Prostate gland (tissue), 2 donors: Measurements from ENCODE around the gene SLC6A7. TPM values are rescaled to one million over a fixed set of nuclear protein-coding genes. Genes with fewer than 3 reads are reported as not detected.

Experiments
- DNase-seq: peaks from one replicate; pipeline ENCODE4 v3.0.0-alpha.2; 2019; ENCODE audit warnings: low spot score
- H3K27ac ChIP-seq, 2 donors: fragments of 200-600 bp; sonication (generic); 2 replicates each; pipeline ENCODE4 v1.5.1; 2017 to 2019
- H3K27me3 ChIP-seq: fragments of 200-600 bp; sonication (generic); replicated peaks from 2 replicates; pipeline ENCODE4 v1.5.1; 2019; ENCODE audit not compliant: insufficient read depth
- H3K36me3 ChIP-seq, 2 donors: fragments of 200-600 bp; sonication (generic); 1 replicate in 1 of 2; 2 replicates in 1 of 2; pipeline versions ENCODE4 v1.5.1 to v1.8.1; 2017 to 2019
- H3K4me1 ChIP-seq: fragments of 200-600 bp; sonication (generic); replicated peaks from 2 replicates; pipeline ENCODE4 v1.5.1; 2019
- H3K4me3 ChIP-seq, 2 donors: fragments of 200-600 bp; sonication (generic); 2 replicates each; pipeline ENCODE4 v1.5.1; 2017 to 2019
- H3K9me3 ChIP-seq: fragments of 200-600 bp; sonication (generic); 2 replicates; pipeline ENCODE4 v1.5.1; 2017
- POLR2A ChIP-seq: fragments of 450-650 bp; IDR thresholded peaks from one replicate; pipeline ENCODE4 v1.6.1; 2016; ENCODE audit warnings: antibody characterized with exemption, mild to moderate bottlenecking
- POLR2AphosphoS5 ChIP-seq: sonication (generic); formaldehyde crosslinking; IDR thresholded peaks from one replicate; pipeline ENCODE4 v1.6.1; 2017; ENCODE audit warnings: antibody characterized with exemption
- WGBS: methylation state at CpG from one replicate; pipeline ENCODE4 v1.1.5; 2018; 5-methylcytosine and 5-hydroxymethylcytosine counted together
- intact Hi-C: fragments of 100-400 bp; cut with DNase I; formaldehyde crosslinking; loops from one replicate; pipeline ENCODE4 v1.14.2; 2022
- total RNA-seq, 2 donors: library from RNA; depleted of rRNA; stranded (reverse); fragments of >200 nt; gene quantifications; one replicate each; pipeline ENCODE4 v1.1.0, GENCODE V29; 2016
- TF ChIP-seq, protein P1 (sequence below), 4 experiments: fragments of 200-600 bp in 2 of 4; fragments of 450-650 bp in 2 of 4; sonication (generic) in 2 of 4; IDR thresholded peaks; 1 replicate in 3 of 4; 2 replicates in 1 of 4; pipeline ENCODE4 v1.5.1; 2016 to 2019; ENCODE audit warnings: antibody characterized with exemption in 4 of 4, mild to moderate bottlenecking in 2 of 4, moderate library complexity in 2 of 4

The SLC6A7 gene
- total RNA-seq, 2 donors from 2014 or later, result not detected

DNA sequence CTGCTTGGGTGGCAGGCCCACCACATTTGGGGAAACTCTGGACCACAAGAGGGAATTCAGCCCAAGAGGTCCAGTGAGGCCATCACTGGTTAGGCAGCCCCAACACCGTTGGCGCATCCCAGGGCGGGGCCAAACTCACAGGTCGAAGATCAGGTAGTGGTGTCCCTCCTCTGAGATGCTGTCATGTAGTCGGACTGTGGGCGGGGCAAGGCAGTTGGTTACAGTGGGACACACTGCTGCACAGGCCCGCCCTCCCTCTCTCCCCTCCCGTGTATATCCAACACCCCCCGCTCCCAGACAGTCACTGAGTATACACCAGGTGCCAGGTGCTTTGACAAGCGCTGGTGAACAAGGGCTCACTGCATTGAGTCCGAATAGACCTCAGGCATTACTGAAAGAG is 67.6 kb downstream of the SLC6A7 start:
- Histone ChIP-seq H3K4me1 (no peaks in the 10 kb centered on the region), H3K4me3 (no peak overlapping the region), H3K9me3 (no peaks in the 10 kb centered on the region), H3K36me3 (no peaks in the 10 kb centered on the region), H3K27ac (no peak overlapping the region), H3K27me3 (no peaks in the 10 kb centered on the region)
- intact Hi-C loops, result no loop called here
- DNase-seq, result no peak
- TF ChIP-seq, protein P1, sequence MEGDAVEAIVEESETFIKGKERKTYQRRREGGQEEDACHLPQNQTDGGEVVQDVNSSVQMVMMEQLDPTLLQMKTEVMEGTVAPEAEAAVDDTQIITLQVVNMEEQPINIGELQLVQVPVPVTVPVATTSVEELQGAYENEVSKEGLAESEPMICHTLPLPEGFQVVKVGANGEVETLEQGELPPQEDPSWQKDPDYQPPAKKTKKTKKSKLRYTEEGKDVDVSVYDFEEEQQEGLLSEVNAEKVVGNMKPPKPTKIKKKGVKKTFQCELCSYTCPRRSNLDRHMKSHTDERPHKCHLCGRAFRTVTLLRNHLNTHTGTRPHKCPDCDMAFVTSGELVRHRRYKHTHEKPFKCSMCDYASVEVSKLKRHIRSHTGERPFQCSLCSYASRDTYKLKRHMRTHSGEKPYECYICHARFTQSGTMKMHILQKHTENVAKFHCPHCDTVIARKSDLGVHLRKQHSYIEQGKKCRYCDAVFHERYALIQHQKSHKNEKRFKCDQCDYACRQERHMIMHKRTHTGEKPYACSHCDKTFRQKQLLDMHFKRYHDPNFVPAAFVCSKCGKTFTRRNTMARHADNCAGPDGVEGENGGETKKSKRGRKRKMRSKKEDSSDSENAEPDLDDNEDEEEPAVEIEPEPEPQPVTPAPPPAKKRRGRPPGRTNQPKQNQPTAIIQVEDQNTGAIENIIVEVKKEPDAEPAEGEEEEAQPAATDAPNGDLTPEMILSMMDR (IDR thresholded peaks at IDR 0.05), result no peak
- TF ChIP-seq POLR2AphosphoS5, result no peak
- TF ChIP-seq POLR2A, result no peak
- WGBS, result 82% methylated on average over 11 of the region's 11 CpGs

DNA sequence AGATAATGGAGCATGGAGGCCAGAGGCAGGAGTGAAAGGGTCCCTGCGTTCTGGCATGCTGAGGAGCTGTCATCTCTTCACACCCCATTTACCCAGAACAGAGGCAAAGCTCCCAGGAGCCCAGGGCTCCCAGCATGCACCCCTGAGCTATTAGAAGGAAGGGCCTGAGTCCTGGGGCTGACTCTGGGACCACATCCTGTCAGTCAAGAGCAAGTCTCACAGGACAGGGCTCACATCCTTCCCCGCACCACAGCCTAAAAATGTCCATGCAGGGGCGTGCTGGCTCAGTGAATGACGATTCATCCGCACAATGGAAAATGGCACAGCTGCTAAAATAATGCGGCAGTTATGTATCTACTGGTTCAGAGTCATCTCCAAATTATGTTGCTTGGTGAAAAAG is 68.3 kb downstream of the SLC6A7 start:
- 73% methylated on average over 6 of the region's 6 CpGs for WGBS
- Histone ChIP-seq H3K4me1 (no peaks in the 10 kb centered on the region), H3K9me3 (no peaks in the 10 kb centered on the region), H3K27me3 (no peaks in the 10 kb centered on the region), H3K36me3 (no peaks in the 10 kb centered on the region), H3K4me3 (no peak overlapping the region), H3K27ac (no peak overlapping the region)
- intact Hi-C loops, result no loop called here
- TF ChIP-seq POLR2AphosphoS5, result no peak
- TF ChIP-seq POLR2A, result no peak
- TF ChIP-seq, protein P1 (IDR thresholded peaks at IDR 0.05), result no peak
- DNase-seq, result no peak

Other genes starting within 250 kb of the SLC6A7 start
- gene PDE6A, start 245.3 kb upstream of the SLC6A7 start, total RNA-seq, result under 1 TPM in 1 of 2 donors, not detected in 1; 0.91 TPM
- 10 to 100 TPM; 19.4 to 31.0 TPM for gene SLC26A2, start 229.3 kb upstream of the SLC6A7 start, total RNA-seq
- 10 to 100 TPM in 1 of 2 donors, 1 to 10 TPM in 1; 4.7 to 11.7 TPM for gene TIGD6, start 189.4 kb upstream of the SLC6A7 start, total RNA-seq
- 10 to 100 TPM; 49.6 to 64.2 TPM for gene HMGXB3, start 189.3 kb upstream of the SLC6A7 start, total RNA-seq
- 10 to 100 TPM; 11.0 to 36.4 TPM for gene CSF1R, start 103.5 kb upstream of the SLC6A7 start, total RNA-seq
- 100 to 1,000 TPM in 1 of 2 donors, 10 to 100 TPM in 1; 14.5 to 161 TPM for gene PDGFRB, start 34.2 kb upstream of the SLC6A7 start, total RNA-seq
- 1 to 10 TPM in 1 of 2 donors, not detected in 1; 3.2 TPM for gene CDX1, start 23.3 kb upstream of the SLC6A7 start, total RNA-seq
- 1 to 10 TPM in 1 of 2 donors, under 1 TPM in 1; 0.50 to 1.0 TPM for gene CAMK2A, start 99.7 kb downstream of the SLC6A7 start, total RNA-seq
- 1 to 10 TPM; 1.5 to 1.6 TPM for gene ARSI, start 112.8 kb downstream of the SLC6A7 start, total RNA-seq
- gene TCOF1, start 167.6 kb downstream of the SLC6A7 start, total RNA-seq, result 10 to 100 TPM; 28.9 to 58.3 TPM
- gene CD74, start 222.8 kb downstream of the SLC6A7 start, total RNA-seq, result 100 to 1,000 TPM; 425 to 612 TPM